Embryonic facial prominence (tissue), 1 donor: ENCODE measurements around the gene TSPAN32.

Source experiments
- DNase-seq: peaks from one replicate; pipeline ENCODE4 v3.0.0-alpha.2; 2016; ENCODE audit errors: extremely low spot score

The TSPAN32 gene

DNA sequence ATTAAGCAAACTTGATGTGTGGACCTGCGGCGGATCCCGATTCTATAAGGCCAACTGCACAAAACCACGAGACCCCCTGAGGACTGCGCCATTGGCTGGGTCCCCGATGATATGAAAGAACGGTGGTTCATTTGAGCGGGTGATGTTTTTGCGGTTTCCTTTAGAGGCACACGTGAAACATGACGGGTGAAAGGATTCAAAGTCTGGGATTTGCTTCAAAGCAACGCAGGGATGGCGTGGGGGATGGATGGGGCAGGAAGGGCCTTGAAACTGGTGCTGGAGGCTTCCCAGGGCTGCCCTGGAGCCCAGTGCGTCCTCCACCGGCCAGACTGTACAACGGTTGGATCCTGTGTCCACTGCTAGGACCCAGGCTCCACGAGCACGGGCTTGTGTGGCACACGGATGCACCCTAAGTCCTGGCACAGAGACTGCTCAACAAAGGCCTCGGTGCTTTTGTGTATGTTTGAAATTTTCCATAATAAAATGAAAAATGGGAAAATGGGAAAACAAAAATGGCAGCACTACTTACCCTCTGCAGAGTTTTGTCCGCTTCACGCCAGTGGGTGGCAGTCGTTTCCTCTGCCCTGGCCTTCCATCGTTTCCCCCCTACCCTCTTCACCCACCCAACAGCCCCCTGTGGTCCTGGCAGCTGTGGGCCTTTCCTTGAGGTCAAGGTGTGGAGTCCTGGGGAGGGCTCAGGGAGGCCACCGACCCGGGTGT lies 35.1 kb upstream of the TSPAN32 start:
- DNase-seq = no peak

GRCh38 chr11:2267306-2267850 lies 34.4 kb upstream of the TSPAN32 start:
- no peak for DNase-seq

GRCh38 chr11:2267851-2268728 lies 33.7 kb upstream of the TSPAN32 start:
- DNase-seq = no peak

GRCh38 chr11:2268729-2269600 lies 32.8 kb upstream of the TSPAN32 start:
- no peak for DNase-seq

DNA sequence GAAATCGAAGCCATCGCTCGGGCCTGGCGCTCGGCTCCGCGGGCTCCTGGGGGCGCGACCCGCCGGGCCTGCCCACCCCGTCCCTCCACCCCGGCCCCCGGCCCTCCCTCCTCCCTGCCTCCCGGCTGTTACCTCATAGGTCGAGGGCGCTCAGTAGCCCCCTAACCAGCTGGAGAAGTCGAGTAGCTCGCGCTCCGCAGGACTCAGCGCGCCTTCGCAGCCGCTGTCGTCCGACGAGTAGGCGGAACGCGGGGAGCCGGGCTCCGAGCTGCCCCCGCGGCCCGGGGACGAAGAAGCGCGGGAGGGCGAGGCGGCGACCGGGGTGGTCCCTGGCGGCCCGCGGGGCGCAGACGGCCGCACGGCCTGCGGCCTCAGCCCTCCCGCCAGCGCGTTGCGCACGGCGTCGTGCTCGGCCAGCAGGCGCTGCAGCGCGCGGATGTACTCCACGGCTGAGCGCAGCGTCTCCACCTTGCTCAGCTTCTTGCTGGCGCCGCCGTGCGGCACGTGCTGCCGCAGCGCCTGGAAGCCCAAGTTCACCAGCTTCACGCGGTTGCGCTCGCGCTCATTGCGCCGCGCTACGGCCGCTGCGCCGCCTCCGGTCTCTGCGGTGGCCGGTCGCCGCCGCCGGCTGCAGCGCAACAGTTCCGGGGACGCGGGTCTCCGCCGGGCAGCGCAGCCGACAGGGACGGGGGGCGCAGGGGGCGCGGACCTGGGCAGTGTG lies 32.1 kb upstream of the TSPAN32 start:
- peak; percentile 37 for DNase-seq

GRCh38 chr11:2270322-2271076 lies 31.3 kb upstream of the TSPAN32 start, which contains the start of gene ASCL2:
ASCL2 (minus strand) TSS chr11:2270588; CDS start chr11:2270332, 256 bp downstream.
- DNase-seq = no peak

GRCh38 chr11:2271077-2271326 lies 30.8 kb upstream of the TSPAN32 start:
- DNase-seq = no peak

DNA sequence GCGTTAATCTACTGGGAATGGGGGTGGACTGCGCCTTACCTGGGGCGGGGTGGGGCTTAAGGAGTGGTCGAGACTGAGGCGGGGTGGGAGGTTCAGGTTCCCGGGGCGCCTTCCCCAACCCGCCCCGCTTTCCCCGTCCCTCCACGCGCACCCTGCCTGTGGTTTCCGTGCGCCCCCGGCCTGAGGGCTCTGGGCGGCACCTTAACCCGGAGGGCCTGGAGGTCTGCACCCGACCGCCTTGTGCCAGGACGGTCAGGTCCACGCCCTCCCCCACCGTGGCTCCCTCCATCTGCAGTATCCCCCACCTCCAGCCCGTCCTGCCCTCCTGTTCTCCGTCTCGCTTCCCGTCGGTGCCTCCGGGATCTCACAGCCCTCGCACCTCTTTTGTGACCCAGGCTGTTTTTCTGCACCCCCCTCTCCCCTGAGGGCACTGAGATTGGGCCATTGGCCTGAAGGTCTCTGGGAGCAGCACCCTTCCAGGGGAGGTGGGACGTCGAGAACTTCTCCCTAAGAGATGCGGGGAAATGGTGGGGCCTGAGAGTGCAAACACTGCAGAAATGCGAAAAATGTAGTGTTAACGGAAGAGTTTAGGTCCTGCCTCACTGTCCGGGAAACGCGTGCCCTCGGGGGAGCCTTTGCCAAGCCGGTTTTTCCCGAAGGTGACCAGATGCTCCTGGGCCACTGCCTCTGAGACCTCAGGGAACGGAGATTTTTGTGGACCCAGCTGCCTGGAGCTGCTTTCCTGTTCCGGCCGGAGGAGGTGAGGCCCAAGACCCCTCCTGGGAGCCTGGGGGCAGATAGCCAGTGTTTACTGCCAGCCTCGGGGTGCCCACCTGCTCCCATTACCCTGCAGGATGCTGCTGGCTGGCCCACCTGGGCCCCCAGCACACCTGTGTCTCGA lies 30.2 kb upstream of the TSPAN32 start:
- DNase-seq = no peak

GRCh38 chr11:2272228-2272945 lies 29.4 kb upstream of the TSPAN32 start:
- no peak for DNase-seq

DNA sequence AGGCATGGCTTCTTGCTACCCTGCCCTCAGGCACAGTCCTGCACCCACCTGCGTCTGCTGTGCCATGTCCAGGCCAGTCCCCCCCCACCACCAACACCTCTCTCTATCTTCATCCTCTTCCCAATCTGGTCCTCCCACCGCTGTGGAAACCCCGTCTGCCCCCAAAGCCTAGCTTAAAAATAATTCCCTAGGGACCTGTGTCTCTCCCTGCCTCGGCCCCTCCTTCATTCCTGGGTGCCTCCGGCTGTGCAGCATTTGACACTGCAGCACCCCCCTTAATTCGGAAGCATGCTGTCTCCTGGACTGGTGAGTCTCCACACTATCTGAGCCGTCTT lies 28.9 kb upstream of the TSPAN32 start:
- DNase-seq = no peak

DNA sequence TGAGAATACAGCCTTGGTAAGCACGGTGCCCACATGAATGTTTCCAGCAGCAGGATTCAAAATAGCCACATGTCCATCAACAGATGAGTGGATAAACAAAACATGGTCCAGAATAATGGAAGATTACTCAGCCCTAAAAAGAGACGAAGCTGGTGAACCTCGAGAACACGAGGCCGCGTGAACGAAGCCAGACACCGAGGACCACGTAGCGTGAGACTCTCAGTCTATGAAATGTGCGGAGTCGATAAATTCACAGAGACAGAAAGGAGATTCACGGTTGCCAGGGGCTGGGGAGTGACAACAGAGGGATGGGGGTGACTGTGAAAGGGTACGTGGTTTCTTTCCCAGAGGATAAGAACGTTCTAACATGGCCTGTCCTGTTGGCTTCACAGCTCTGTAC lies 28.5 kb upstream of the TSPAN32 start:
- no peak for DNase-seq

DNA sequence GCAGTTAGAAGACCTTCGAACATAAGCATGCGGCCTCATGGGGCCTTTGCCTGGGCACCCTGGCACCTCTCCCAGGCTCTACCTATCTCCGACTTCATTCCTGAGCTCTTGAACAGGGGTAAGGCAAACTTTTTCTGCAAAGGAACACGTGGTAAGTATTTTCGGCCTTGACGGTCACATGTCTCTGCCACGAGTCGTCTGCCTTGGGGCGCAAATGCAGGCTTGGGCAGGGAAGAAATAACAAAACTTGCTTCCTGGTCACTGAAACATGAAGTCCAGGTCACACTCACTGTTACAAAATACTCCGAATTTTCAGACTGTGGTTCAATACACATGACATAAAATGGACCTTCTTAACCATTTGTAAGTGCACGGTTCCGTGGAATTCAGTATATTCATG lies 28.0 kb upstream of the TSPAN32 start:
- no peak for DNase-seq

DNA sequence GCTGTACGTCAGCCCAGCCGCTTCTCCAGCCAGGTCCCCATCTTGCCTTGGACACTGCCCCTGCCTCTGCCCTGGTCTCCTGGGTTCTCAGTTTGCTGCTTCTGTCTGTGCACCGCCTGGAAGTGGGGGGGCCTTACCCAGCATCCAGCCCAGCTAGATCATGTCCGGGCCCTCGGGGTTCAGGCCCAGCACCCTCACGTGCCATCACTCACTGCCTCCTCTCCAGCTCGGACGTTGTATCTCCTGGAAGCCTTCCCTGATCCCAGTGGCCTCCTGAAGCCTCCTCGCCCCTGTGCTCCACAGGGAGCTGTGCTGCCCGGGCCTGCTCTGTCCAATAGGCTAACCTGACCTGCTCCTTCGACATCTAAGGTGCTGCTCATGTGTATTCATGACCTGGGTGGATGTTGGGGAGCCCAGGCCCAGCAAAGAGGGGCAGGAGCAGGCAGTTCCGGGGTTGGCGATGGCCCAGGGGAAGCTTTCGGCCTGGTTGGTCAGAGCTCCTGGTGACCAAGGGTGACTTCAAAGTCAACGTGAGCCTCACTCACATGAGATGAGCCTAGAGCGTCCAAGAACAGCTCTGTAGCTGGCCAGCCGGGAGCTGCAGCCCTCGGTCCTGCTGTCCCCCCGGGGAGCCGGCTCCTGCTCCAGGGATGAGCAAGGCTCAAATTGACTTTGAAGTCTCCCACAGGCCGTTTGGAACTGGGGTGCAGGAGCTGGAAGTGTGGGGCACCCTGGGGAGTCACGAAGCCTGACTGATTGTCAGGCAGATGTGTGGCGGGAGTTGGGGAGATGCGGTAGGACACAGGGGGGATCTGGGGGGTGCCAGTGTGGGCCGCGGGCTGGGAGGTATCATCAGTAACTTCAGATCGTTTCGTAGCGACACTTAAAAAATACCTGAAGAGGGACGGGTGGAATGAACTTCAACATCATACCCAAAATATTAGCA lies 26.2 kb upstream of the TSPAN32 start:
- no peak for DNase-seq

DNA sequence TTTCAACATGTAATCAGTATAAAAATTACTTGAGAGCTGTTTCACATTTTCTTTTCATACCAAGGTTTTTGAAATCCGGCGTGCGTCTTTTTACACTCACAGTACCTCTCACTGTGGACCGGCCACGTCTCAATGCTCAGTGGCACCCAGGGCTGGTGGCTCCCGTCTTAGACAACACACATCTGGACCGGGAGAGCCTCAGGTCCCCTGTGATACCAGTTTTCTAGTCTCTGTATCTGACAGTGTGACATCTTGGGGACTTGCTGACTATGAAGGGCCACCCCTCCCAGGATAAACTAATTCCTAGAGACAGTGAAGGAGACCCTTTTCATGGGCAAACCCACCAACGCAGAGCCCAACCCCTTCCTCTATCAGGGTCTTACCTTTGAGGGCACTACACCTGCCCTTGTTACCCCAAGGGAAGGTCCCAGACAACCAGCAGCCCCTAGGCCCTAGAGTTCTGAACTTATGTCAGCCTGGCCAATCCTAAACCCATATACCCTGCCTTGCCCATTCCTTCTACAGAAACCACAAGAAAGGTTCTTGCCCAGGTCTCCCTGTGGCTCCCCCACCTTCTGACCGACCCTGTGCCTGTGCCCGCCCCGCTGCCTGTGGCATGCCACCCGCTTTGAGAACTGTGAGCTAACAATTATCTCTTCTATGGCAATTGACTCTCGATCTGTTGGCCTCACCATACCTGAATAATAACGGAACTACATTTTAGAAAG lies 25.4 kb upstream of the TSPAN32 start:
- DNase-seq = no peak

DNA sequence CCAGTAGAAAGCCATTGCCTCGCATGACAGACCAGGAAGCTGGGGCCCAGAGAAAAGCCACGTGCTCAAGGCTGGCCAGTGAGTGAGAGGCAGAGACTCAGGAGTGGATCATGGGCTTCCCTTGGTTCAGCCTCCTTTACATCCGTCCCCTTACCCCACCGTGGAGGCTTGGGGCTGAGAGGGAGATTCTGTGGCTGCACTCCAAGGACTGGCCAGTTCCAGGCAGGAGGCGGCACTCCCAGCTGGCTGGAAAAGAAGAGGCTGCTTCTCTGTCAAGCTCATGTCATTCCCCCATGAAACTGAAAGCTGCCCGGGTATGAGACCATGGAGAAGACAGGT lies 24.8 kb upstream of the TSPAN32 start:
- no peak for DNase-seq

- no peak for DNase-seq
Observed at GRCh38 chr11:2277933-2278523, 23.8 kb upstream of the TSPAN32 start.

- DNase-seq = no peak
Observed at GRCh38 chr11:2280208-2280607, 21.6 kb upstream of the TSPAN32 start.
